SH-SY5Y (cell line): ENCODE data around the gene VTA1.

Source experiments
- GATA2 ChIP-seq: IDR thresholded peaks from 2 replicates; pipeline ENCODE4 v1.6.1; 2011; ENCODE audit warnings: mild to moderate bottlenecking, low read depth, low read length
- GATA3 ChIP-seq: IDR thresholded peaks from 2 replicates; pipeline ENCODE4 v1.6.1; 2011; ENCODE audit warnings: low read depth, mild to moderate bottlenecking, low read length, moderate library complexity

DNA sequence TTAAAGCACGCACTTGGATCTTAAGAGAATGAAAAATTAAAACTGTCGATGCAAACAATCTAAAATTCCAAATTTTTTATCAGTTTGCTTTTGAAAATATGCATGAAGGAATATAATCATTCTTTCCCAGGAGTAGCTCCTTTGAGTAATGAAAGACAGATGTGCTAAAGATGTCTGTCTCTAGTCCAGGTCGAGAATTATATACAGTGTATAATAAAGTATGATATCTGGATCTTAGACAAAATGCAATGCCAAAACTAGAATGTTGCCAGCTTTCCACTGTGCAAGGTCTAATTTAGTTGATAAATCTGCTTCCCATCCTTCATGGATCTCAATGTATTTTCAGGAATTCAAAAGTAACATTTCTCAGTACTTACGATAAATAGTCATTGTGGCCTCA, 89.6 kb downstream of the VTA1 start:
- TF ChIP-seq GATA3 (no peak), GATA2 (no peak)
